Left ventricle myocardium superior (tissue), 1 donor: ENCODE measurements around the gene ADGRL4. TPM values are rescaled to one million over a fixed set of nuclear protein-coding genes. Genes with fewer than 3 reads are reported as not detected.
"Not testable (repeated sequence)": the region's sequence is repeated elsewhere in the genome, so short reads cannot be mapped to it uniquely, and the experiment has no call there.

Source experiments
- ATAC-seq: fragments of 200-7000 bp; cut with Tn5 transposase; one replicate; pipeline ENCODE4 v1.9.1; 2020; ENCODE audit warnings: mild to moderate bottlenecking, moderate library complexity
- DNase-seq: peaks from one replicate; pipeline ENCODE4 v3.0.0-alpha.2; 2020
- intact Hi-C: fragments of 100-400 bp; cut with micrococcal nuclease; formaldehyde crosslinking; loops from one replicate; pipeline ENCODE4 v1.11.0; 2022
- total RNA-seq: library from RNA; stranded (reverse); fragmentation: NEBNext Ultra II Directional; extraction: Animal tissue kit (Norgen Biotek cat#: 25700); gene quantifications from one replicate; pipeline ENCODE4 v1.2.1, GENCODE V29; 2021
- donor health status: DM: no; HTN: yes; CAD: no; lungs with severe emphysema.

ADGRL4 gene
- total RNA-seq, 1 donor from 2014 or later, result 21.2 TPM

GRCh38 chr1:78949227-78949626 is 57.3 kb downstream of the ADGRL4 start:
- intact Hi-C loops, result no loop called here

GRCh38 chr1:78919150-78919549 is 87.4 kb downstream of the ADGRL4 start:
- ATAC-seq, result no peak
- intact Hi-C loops, result no loop called here
- no peak for DNase-seq

More at GRCh38 chr1:78949227-78949626, 57.3 kb downstream of the ADGRL4 start:
- DNase-seq (no peak), ATAC-seq (no peak)

- ATAC-seq (no peak), DNase-seq (no peak)
- intact Hi-C loops, result no loop called here
Observed at GRCh38 chr1:78918157-78918556, 88.4 kb downstream of the ADGRL4 start.

- DNase-seq, result no peak
- intact Hi-C loops, result no loop called here
- no peak for ATAC-seq
Observed at GRCh38 chr1:78916986-78917385, 89.5 kb downstream of the ADGRL4 start.

- DNase-seq, result no peak
- intact Hi-C loops, result no loop called here
- no peak for ATAC-seq
Observed at GRCh38 chr1:78913950-78914349, 92.6 kb downstream of the ADGRL4 start.

GRCh38 chr1:78911956-78912880 is 94.3 kb downstream of the ADGRL4 start:
- ATAC-seq (no peak), DNase-seq (no peak)
- intact Hi-C loops, result no loop called here

- no peak for ATAC-seq
- DNase-seq, result no peak
- intact Hi-C loops, result no loop called here
Observed at GRCh38 chr1:78902641-78903040, 103.9 kb downstream of the ADGRL4 start.

- ATAC-seq, result no peak
- DNase-seq, result no peak
- intact Hi-C loops, result no loop called here
Observed at GRCh38 chr1:78894811-78895210, 111.7 kb downstream of the ADGRL4 start.

- DNase-seq (no peak), ATAC-seq (no peak)
- intact Hi-C loops, result no loop called here
Observed at GRCh38 chr1:78892260-78892840, 114.2 kb downstream of the ADGRL4 start.

GRCh38 chr1:78887458-78887857 is 119.1 kb downstream of the ADGRL4 start:
- intact Hi-C loops, result no loop called here
- DNase-seq (no peak), ATAC-seq (no peak)

GRCh38 chr1:78884685-78885452 is 121.7 kb downstream of the ADGRL4 start:
- DNase-seq, result no peak
- intact Hi-C loops, result no loop called here
- ATAC-seq, result no peak

GRCh38 chr1:78880223-78880622 is 126.3 kb downstream of the ADGRL4 start:
- no peak for DNase-seq
- ATAC-seq, result no peak
- intact Hi-C loops, result no loop called here

- DNase-seq, intact Hi-C loops, ATAC-seq: not testable (repeated sequence)
Observed at GRCh38 chr1:78875986-78876385, 130.5 kb downstream of the ADGRL4 start.

GRCh38 chr1:78872801-78873200 is 133.7 kb downstream of the ADGRL4 start:
- DNase-seq, intact Hi-C loops, ATAC-seq: not testable (repeated sequence)

GRCh38 chr1:78871249-78871648 is 135.3 kb downstream of the ADGRL4 start:
- ATAC-seq (no peak), DNase-seq (no peak)
- intact Hi-C loops, result no loop called here

- no peak for DNase-seq
- intact Hi-C loops, result no loop called here
- ATAC-seq, result no peak
Observed at GRCh38 chr1:78869136-78869535, 137.4 kb downstream of the ADGRL4 start.

- intact Hi-C loops, result no loop called here
- DNase-seq (no peak), ATAC-seq (no peak)
Observed at GRCh38 chr1:78864175-78864574, 142.4 kb downstream of the ADGRL4 start.

- intact Hi-C loops, result no loop called here
- no peak for DNase-seq
- ATAC-seq, result no peak
Observed at GRCh38 chr1:78856096-78856495, 150.4 kb downstream of the ADGRL4 start.

- no peak for DNase-seq
Observed at GRCh38 chr1:78855258-78855657, 151.3 kb downstream of the ADGRL4 start.

GRCh38 chr1:78854556-78854955 is 152.0 kb downstream of the ADGRL4 start:
- DNase-seq (no peak), ATAC-seq (no peak)
- intact Hi-C loops, result no loop called here

More at GRCh38 chr1:78855258-78855657, 151.3 kb downstream of the ADGRL4 start:
- intact Hi-C loops, result no loop called here
- no peak for ATAC-seq
